SJCRH30 (cell line): ENCODE data around the gene RNF144A. TPM values are rescaled to one million over a fixed set of nuclear protein-coding genes. Genes with fewer than 3 reads are reported as not detected.

Experiments
- DNase-seq, 2 experiments: peaks; one replicate each; pipeline ENCODE4 v3.0.0-alpha.2; 2015 to 2020
- H3K27ac ChIP-seq: fragments of 250-450 bp; sonication (Bioruptor Pico); 2 replicates; pipeline ENCODE4 v1.5.1; 2020; ENCODE audit warnings: mild to moderate bottlenecking, moderate library complexity
- H3K27me3 ChIP-seq: fragments of 250-450 bp; sonication (Bioruptor Pico); 2 replicates; pipeline ENCODE4 v1.5.1; 2020; ENCODE audit warnings: mild to moderate bottlenecking, moderate library complexity
- H3K36me3 ChIP-seq: fragments of 250-450 bp; sonication (Bioruptor Pico); 2 replicates; pipeline ENCODE4 v1.5.1; 2020; ENCODE audit warnings: mild to moderate bottlenecking, moderate library complexity
- H3K4me1 ChIP-seq: fragments of 250-450 bp; sonication (Bioruptor Pico); 2 replicates; pipeline ENCODE4 v1.5.1; 2020; ENCODE audit warnings: mild to moderate bottlenecking, moderate library complexity
- H3K4me3 ChIP-seq: fragments of 250-450 bp; sonication (Bioruptor Pico); 2 replicates; pipeline ENCODE4 v1.5.1; 2020; ENCODE audit warnings: mild to moderate bottlenecking, moderate library complexity
- H3K9me3 ChIP-seq: fragments of 250-450 bp; sonication (Bioruptor Pico); replicated peaks from 2 replicates; pipeline ENCODE4 v1.5.1; 2020; ENCODE audit warnings: mild to moderate bottlenecking, moderate library complexity
- total RNA-seq: library from RNA; depleted of rRNA; stranded (reverse); fragments of >200 nt; shearing (Covaris generic); gene quantifications from 2 replicates; pipeline ENCODE4 v1.2.3, GENCODE V29; 2014

The RNF144A gene
- total RNA-seq, 1 experiment from 2014 or later: 14.9 TPM

DNA sequence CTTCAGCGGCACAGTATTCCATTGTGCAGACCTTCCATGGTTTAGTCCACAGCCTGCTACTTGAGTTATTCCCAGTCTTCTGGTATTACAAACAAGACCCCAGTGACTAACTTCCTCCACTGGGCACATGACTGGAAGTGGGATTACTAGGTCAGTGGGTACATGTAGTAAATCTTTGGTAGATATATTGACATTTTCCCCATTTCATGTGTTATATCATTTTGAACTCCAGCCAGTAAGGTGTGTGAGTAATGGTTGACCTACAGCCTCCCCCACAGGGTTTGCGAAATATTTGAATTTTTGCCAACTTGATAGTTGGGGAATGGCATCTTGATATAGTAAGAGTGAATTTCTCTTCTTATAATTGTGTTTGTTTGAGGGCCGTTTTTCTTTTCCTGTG is 58.8 kb downstream of the RNF144A start:
- no peak overlapping the region for H3K4me3 ChIP-seq
- H3K27ac ChIP-seq: no peak overlapping the region
- no peak for DNase-seq
- H3K9me3 ChIP-seq: no peaks in the 10 kb centered on the region
- no peaks in the 10 kb centered on the region for H3K27me3 ChIP-seq
- no peaks in the 10 kb centered on the region for H3K36me3 ChIP-seq
- H3K4me1 ChIP-seq: no peaks in the 10 kb centered on the region

DNA sequence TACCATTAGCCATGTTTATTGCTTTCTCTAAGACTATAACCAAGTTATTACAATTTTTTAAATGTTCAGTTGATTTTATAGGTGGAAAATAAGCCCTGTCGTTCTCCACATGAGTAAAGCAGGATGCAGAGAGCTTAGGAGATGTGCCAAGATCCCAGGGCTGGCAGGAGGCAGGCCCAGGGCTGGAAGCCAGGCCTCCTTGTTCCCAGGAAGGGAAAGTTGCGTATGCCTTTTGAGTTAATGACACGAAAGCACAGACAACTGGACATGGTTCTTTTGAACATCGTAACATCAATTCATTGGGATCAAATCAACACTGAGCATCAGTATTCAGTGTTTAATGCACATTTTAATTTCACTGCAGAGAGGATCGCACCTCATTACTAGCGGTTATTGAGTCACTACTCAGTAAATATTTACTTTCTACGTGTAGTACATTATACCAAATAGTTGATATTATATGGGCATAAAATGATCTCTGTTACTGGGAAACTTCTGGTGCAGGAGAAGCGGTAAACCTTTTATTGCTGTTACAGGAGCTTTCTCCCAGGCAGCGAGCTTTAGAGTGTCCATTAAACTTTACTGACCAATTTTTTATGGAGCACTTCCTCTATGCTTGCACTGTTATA is 60.0 kb downstream of the RNF144A start:
- H3K27me3 ChIP-seq: no peaks in the 10 kb centered on the region
- H3K4me3 ChIP-seq: no peak overlapping the region
- no peaks in the 10 kb centered on the region for H3K9me3 ChIP-seq
- DNase-seq: no peak
- no peaks in the 10 kb centered on the region for H3K36me3 ChIP-seq
- no peak overlapping the region for H3K27ac ChIP-seq
- no peaks in the 10 kb centered on the region for H3K4me1 ChIP-seq

DNA sequence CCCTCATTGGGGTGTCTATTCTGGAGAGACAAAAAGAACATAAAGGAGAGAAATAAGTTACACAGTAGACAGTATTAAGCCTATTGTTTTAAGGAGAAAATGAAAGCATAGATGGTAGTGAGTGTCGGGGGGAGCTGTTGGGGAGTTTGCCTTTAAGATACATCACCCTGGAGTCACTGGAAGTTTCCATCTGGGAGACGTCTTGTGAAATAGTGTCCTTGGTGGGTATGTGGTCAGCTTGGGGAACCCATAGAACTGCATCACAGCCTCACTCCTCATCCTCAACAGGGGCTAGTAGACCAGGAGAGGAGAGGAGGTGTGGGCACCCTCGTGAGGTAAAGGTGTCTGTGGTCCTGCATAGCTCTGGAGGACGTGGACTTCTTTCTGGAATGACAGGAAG is 60.6 kb downstream of the RNF144A start:
- no peaks in the 10 kb centered on the region for H3K27me3 ChIP-seq
- H3K4me1 ChIP-seq: no peaks in the 10 kb centered on the region
- no peaks in the 10 kb centered on the region for H3K9me3 ChIP-seq
- no peak overlapping the region for H3K27ac ChIP-seq
- no peak overlapping the region for H3K4me3 ChIP-seq
- no peaks in the 10 kb centered on the region for H3K36me3 ChIP-seq
- no peak for DNase-seq

DNA sequence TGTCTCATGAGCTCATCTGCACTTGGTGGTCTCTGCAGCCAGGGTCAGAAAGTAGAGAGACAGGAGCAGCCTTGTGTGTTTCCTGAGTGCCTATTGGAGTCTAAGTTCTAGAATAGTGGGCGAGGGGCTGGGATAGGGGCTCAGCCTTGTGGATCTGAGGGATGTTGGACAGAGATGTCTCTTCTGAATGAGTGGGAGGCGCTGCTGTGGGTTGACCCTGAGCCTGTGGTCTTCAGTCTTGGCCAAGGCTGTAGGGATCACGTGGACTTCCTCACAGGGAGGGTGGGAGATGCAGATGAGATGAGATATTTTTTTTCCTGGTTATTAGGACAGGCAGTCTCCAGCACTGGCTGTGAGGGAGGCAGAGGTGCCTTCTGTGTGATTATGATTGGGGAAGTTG is 61.8 kb downstream of the RNF144A start:
- Histone ChIP-seq H3K36me3 (no peaks in the 10 kb centered on the region), H3K4me1 (no peaks in the 10 kb centered on the region), H3K27ac (no peak overlapping the region), H3K9me3 (no peaks in the 10 kb centered on the region), H3K4me3 (no peak overlapping the region), H3K27me3 (no peaks in the 10 kb centered on the region)
- DNase-seq: no peak

DNA sequence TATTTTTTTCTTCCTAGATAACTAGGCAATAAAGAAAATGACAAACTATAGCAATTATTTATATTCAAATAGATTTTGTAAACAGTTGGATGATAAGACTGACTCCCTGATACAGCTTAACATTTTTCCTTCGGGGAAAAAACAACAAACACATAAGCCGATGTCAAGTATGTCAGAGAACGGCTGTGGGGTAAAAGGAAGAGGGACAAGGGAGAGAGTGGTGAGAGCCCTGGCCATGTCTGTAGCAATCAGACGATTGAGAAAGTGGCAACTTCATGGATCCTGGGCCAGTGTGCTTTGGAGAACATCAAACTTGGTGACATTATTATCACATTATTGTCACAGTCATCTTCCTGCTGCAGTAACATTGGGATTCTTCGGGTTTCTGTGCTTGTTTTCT is 65.2 kb downstream of the RNF144A start:
- no peak overlapping the region for H3K4me3 ChIP-seq
- no peak overlapping the region for H3K27ac ChIP-seq
- no peaks in the 10 kb centered on the region for H3K9me3 ChIP-seq
- no peaks in the 10 kb centered on the region for H3K36me3 ChIP-seq
- no peak for DNase-seq
- no peaks in the 10 kb centered on the region for H3K27me3 ChIP-seq
- peaks cover 4% of the 10 kb centered on the region; the same call in 1 of the 2 replicates for H3K4me1 ChIP-seq

DNA sequence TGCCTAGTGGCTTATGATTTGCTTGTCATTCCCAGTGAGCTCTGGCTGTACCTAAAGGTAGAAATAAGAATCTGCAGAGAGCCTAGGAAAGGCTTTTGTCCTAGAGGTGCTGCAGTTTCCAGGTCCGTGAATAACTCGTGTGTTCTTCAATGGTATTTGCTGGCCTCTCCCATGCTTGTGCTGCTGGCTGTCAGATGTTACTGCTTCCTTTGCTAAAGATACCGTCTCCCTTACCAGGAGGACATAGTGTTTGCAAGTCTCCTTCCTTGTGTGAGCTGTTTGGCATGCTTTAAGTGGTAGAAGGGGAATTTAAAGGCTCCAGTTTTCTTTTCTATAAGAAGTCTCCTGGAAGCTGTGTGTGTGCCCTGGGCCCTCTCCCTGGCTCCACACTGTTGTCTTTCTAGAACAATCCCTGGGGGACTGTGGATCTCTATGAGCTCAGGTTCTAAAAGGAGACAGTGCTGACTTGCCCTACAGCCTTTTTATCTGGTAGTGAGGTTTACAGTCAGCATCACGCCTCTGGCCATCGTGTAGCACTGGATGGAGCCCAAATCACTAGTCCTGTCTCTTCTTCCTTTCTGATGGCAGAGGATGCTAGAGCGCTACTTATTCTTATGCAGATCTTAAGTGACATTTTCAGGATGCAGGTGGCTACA is 65.8 kb downstream of the RNF144A start:
- Histone ChIP-seq H3K9me3 (no peaks in the 10 kb centered on the region), H3K36me3 (no peaks in the 10 kb centered on the region), H3K27ac (no peak overlapping the region), H3K4me1 (peaks cover 4% of the 10 kb centered on the region; the same call in 1 of the 2 replicates), H3K4me3 (no peak overlapping the region), H3K27me3 (no peaks in the 10 kb centered on the region)
- no peak for DNase-seq

DNA sequence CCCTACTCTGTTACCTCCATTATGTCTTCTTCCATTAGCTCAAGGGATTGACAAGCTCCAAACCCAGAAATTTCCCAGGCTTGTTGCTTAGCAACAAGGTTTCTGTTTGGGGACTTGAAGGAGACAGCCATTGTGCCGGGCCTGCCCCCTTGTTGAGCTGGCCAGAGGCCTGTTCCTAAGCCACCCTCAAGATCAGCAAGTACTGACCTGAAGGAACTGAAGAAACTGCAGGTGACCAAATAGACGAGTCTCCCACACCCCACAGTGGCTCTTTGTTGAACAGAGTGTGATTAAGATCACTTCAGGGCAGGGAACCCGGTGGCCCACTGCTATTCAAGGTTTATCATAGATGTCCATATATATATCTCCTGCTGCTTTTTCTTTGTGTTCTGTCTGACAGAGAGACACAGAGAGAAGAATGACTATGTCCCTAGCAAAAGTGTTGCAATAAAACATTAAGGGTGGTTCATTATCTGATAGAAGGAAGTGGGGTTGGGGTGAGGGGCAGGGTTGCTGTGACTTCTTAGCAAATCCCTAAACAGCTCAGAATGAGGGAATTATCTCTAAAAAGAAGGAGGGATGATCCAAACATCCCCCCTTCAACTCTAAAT is 69.2 kb downstream of the RNF144A start:
- H3K9me3 ChIP-seq: peaks cover 8% of the 10 kb centered on the region
- no peak for DNase-seq
- H3K4me1 ChIP-seq: peaks cover 4% of the 10 kb centered on the region; the same call in 1 of the 2 replicates
- 0 out of 2 replicates have a peak, but pooled peaks cover 2% of the 10 kb centered on the region for H3K36me3 ChIP-seq
- no peak overlapping the region for H3K27ac ChIP-seq
- H3K27me3 ChIP-seq: no peaks in the 10 kb centered on the region
- H3K4me3 ChIP-seq: no peak overlapping the region

DNA sequence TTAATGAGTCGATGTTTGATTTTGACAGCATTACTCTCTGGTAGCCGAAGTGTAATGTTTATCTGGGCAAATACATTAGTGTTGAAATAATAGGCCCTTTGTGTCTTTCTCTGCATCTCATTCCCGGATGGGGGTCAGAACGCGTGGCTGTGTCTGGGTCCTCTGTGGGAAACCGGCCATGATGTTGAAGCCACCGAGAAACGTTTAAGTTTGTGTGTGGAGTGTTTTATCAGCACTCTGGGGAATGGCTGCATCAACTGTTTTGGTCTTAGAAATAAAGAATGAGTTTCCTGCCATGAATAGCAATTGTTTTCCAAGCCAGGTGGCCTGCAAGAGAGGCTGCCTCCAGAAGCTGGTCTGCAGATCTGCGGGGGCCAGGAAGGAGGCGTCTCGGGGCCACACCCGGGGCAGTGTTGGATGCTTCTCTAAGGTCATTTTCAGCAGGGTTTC is 69.7 kb downstream of the RNF144A start:
- no peak overlapping the region for H3K27ac ChIP-seq
- peaks cover 8% of the 10 kb centered on the region for H3K9me3 ChIP-seq
- peaks cover 4% of the 10 kb centered on the region; the same call in 1 of the 2 replicates for H3K4me1 ChIP-seq
- no peaks in the 10 kb centered on the region for H3K27me3 ChIP-seq
- no peak for DNase-seq
- 0 out of 2 replicates have a peak, but pooled peaks cover 2% of the 10 kb centered on the region for H3K36me3 ChIP-seq
- no peak overlapping the region for H3K4me3 ChIP-seq

DNA sequence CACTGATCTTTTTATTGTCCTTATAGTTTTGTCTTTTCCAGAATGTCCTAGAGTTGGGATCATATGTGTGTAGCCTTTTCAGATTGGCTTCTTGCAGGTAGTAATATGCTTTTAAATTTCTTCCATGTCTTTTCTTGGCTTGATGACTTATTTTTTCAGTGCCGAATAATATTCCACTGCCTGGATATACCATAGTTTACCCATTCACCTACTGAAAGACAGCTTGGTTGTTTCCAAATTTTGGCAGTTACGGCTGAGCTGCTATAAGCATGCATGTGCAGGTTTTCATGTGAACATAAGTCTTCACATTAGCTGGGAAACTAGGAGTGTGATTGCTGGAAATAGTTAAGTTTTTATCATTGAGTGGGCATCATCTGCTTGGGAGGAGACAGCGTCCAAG is 73.7 kb downstream of the RNF144A start:
- Histone ChIP-seq H3K4me3 (no peak overlapping the region), H3K4me1 (peaks cover 4% of the 10 kb centered on the region; the same call in 1 of the 2 replicates), H3K9me3 (peaks cover 8% of the 10 kb centered on the region), H3K27ac (no peak overlapping the region), H3K36me3 (0 out of 2 replicates have a peak, but pooled peaks cover 2% of the 10 kb centered on the region), H3K27me3 (no peaks in the 10 kb centered on the region)
- no peak for DNase-seq

DNA sequence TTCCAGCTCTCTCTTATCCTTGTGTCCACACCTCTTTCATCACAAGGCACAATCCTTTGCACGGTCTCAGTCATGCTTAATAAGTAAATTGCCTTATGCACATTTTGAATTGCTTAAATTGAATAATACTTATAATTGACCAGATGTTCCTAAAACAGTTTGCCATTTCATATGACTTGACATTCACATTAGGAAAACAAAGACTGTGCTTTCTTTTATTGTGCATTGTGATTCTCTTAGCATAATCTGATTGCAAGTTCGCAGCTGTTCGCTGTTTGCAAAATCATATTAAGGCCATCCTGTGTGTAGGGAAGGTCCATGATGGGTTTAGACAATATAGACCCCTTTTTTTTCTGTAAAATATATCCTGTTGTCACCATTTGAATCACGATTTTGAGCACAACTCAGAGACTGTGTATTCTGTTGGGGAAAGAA is 75.6 kb downstream of the RNF144A start:
- no peak overlapping the region for H3K27ac ChIP-seq
- H3K9me3 ChIP-seq: peaks cover 8% of the 10 kb centered on the region

DNA sequence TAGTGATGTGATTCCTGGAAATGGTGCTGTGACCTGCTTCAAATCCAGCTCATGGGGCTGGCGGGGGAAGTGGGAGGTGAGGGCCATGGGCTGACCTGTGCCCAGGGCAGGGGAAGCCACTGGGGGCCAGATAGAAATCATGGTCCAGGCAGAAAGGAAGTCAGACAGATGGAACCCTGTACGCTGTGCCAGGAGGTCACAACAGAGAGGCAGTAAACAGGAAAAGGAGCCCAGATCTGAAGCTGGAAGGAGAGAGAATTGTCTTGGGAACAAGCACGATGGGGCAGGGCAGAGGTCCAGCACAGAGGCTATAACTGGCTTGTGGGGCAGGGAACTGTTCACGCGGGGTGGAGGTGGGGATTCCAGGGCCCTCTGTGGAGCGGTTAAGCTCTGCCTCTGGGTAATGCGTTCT is 76.0 kb downstream of the RNF144A start:
- Histone ChIP-seq H3K27ac (no peak overlapping the region), H3K4me1 (no peaks in the 10 kb centered on the region), H3K27me3 (no peaks in the 10 kb centered on the region), H3K4me3 (no peak overlapping the region), H3K9me3 (peaks cover 8% of the 10 kb centered on the region), H3K36me3 (0 out of 2 replicates have a peak, but pooled peaks cover 2% of the 10 kb centered on the region)
- no peak for DNase-seq

More for the DNA sequence above, 75.6 kb downstream of the RNF144A start:
- no peaks in the 10 kb centered on the region for H3K4me1 ChIP-seq
- DNase-seq: no peak
- no peaks in the 10 kb centered on the region for H3K27me3 ChIP-seq
- 0 out of 2 replicates have a peak, but pooled peaks cover 2% of the 10 kb centered on the region for H3K36me3 ChIP-seq
- no peak overlapping the region for H3K4me3 ChIP-seq

DNA sequence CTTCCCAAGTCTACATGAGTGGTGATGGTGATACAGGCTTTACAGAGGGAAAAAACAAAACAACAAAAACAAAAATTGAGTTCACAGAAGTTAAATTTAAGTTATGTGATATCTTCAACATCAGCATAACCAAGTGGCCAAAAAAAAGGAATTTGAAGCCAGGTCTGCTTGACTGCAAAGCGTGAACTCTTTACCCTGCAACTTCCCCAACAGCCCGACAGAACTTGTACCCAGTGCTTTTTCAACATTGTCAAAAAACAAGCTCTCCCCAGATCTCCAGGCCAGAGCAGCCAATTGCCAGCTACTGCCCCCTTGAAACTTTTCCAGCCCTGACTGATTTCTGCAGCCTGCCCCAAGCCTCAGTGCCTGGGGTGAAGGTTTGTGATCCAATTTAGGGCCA is 76.7 kb downstream of the RNF144A start:
- 0 out of 2 replicates have a peak, but pooled peaks cover 2% of the 10 kb centered on the region for H3K36me3 ChIP-seq
- no peak for DNase-seq
- no peaks in the 10 kb centered on the region for H3K4me1 ChIP-seq
- H3K4me3 ChIP-seq: no peak overlapping the region
- no peak overlapping the region for H3K27ac ChIP-seq
- no peaks in the 10 kb centered on the region for H3K27me3 ChIP-seq
- H3K9me3 ChIP-seq: peaks cover 8% of the 10 kb centered on the region

DNA sequence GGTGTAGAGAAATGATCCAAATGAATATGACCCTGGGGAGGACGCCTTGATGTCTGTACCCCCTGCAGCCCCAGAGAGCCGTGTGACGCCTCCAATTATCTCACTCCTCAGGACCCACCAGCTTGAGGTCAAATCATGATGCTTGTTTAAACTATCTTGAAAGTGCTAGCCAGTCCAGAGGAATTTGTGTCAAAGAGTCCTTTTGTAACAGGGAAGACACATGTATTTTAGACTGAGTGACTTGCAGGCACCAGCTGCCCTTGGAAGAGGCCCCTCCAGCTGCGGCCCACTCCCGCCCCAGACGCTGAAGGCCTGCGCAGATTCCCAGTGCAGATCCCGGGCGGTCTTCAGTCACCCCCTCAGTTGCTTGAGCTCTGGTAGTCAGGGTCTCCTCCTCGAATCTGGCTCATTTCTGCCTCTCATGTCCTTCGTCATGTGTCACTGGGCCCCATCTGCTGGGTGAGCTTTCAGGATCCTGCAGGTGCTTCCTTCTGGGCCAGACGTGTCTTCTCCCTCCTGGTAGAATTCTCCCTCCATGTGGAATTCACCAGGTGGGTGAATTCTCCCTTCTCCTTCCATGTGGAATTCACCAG is 77.4 kb downstream of the RNF144A start:
- no peak overlapping the region for H3K4me3 ChIP-seq
- H3K9me3 ChIP-seq: peaks cover 8% of the 10 kb centered on the region
- no peak for DNase-seq
- H3K4me1 ChIP-seq: no peaks in the 10 kb centered on the region
- H3K27ac ChIP-seq: no peak overlapping the region
- H3K36me3 ChIP-seq: 0 out of 2 replicates have a peak, but pooled peaks cover 2% of the 10 kb centered on the region
- H3K27me3 ChIP-seq: no peaks in the 10 kb centered on the region

DNA sequence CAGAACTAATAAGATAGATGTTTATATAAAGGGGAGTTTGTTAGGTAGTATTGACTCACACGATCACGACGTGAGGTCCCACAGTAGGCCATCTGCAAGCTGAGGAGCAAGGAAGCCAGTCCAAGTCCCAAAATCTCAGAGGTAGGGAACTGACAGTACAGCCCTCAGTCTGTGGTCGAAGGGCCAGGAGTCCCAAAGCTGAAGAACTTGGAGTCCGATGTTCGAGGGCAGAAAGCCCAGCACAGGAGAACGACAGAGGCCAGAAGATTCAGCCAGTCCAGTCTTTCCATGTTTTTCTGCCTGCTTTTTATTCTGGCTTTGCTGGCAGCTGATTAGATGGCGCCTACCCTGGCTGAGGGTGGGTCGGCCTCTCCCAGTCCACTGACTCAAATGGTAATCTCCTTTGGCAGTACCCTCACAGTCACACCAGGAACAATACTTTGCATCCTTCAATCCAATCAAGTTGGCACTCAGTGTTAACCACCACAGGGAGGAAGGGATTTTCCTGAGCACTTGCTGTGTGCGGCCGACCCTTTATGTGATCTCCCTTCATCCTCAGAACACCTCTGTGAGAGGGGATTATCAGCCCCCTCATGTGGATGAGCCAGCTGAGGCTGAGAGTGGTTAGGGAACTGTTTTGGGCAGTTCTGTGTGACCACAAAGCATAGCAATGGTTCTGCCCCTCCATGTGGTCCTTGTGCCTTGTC is 78.3 kb downstream of the RNF144A start:
- H3K9me3 ChIP-seq: peaks cover 8% of the 10 kb centered on the region
- H3K4me3 ChIP-seq: no peak overlapping the region
- H3K4me1 ChIP-seq: no peaks in the 10 kb centered on the region
- H3K27ac ChIP-seq: no peak overlapping the region
- no peak for DNase-seq
- H3K36me3 ChIP-seq: 0 out of 2 replicates have a peak, but pooled peaks cover 2% of the 10 kb centered on the region
- no peaks in the 10 kb centered on the region for H3K27me3 ChIP-seq
